ENCODE results near the gene C10orf71. TPM values are rescaled to one million over a fixed set of nuclear protein-coding genes. Genes with fewer than 3 reads are reported as not detected.

Gene C10orf71
- total RNA-seq, 1 experiment from 2014 or later, result not detected

GRCh38 chr10:49288341-49289065, 10.5 kb upstream of the C10orf71 start:
- Histone ChIP-seq H3K36me3 (ENCODE audit: control insufficient read depth in 1 of 2, insufficient read depth in 2 of 2, low read length in 2 of 2) (no peaks in the 10 kb centered on the region), H3K27ac (ENCODE audit: low read depth, low read length) (no peak overlapping the region), H2AFZ (ENCODE audit: low read depth, low read length, poor library complexity, severe bottlenecking) (no peak overlapping the region), H3K4me3 (replicated peaks in 1 of 2; ENCODE audit: low read depth in 1 of 2, low read length in 2 of 2) (no peak overlapping the region), H3K79me2 (ENCODE audit: insufficient read depth, low read length) (no peaks in the 10 kb centered on the region), H3K4me2 (ENCODE audit: low read length) (no peak overlapping the region), H3K9me3 (ENCODE audit: control insufficient read depth in 1 of 2, insufficient read depth in 1 of 2, low read depth in 1 of 2, low read length in 2 of 2) (no peaks in the 10 kb centered on the region), H3K9ac (ENCODE audit: low read length) (no peak overlapping the region), H3K9me2 (ENCODE audit: insufficient read depth) (no peaks in the 10 kb centered on the region), H3K4me1 (ENCODE audit: control insufficient read depth in 1 of 2, insufficient read depth in 2 of 2, low read length in 2 of 2) (no peaks in the 10 kb centered on the region), H4K20me1 (ENCODE audit: insufficient read depth) (no peaks in the 10 kb centered on the region), H3K27me3 (ENCODE audit: insufficient read depth, low read length) (peaks cover 17% of the 10 kb centered on the region; the same call in 1 of the 2 replicates)
- ATAC-seq (no peak), DNase-seq (ENCODE audit: low read depth, low spot score) (no peak)
- no TSS peak for BruUV-seq (replicated peaks)
- ChIA-PET POLR2A (no interaction called here), RAD21 (ENCODE audit: low non-redundant PET in 1 of 2, low total read pairs in 2 of 2, uncharacterized antibody in 2 of 2, unreplicated experiment in 2 of 2) (no interaction called here), CTCF (no interaction called here)
- TF ChIP-seq EZH2phosphoT487 (IDR thresholded peaks at IDR 0.05; ENCODE audit: borderline replicate concordance), result no peak
- intact Hi-C loops (cut with micrococcal nuclease), result no loop called here

GRCh38 chr10:49289480-49289879, 9.5 kb upstream of the C10orf71 start:
- Histone ChIP-seq H3K4me1 (ENCODE audit: control insufficient read depth in 1 of 2, insufficient read depth in 2 of 2, low read length in 2 of 2) (no peaks in the 10 kb centered on the region), H4K20me1 (ENCODE audit: insufficient read depth) (no peaks in the 10 kb centered on the region), H2AFZ (ENCODE audit: low read depth, low read length, poor library complexity, severe bottlenecking) (no peak overlapping the region), H3K4me2 (ENCODE audit: low read length) (no peak overlapping the region), H3K9ac (ENCODE audit: low read length) (no peak overlapping the region), H3K9me3 (ENCODE audit: control insufficient read depth in 1 of 2, insufficient read depth in 1 of 2, low read depth in 1 of 2, low read length in 2 of 2) (no peaks in the 10 kb centered on the region), H3K9me2 (ENCODE audit: insufficient read depth) (no peaks in the 10 kb centered on the region), H3K36me3 (ENCODE audit: control insufficient read depth in 1 of 2, insufficient read depth in 2 of 2, low read length in 2 of 2) (no peaks in the 10 kb centered on the region), H3K27me3 (ENCODE audit: insufficient read depth, low read length) (peaks cover 17% of the 10 kb centered on the region; the same call in 1 of the 2 replicates), H3K27ac (ENCODE audit: low read depth, low read length) (no peak overlapping the region), H3K4me3 (replicated peaks in 1 of 2; ENCODE audit: low read depth in 1 of 2, low read length in 2 of 2) (no peak overlapping the region), H3K79me2 (ENCODE audit: insufficient read depth, low read length) (no peaks in the 10 kb centered on the region)
- TF ChIP-seq CEBPB (IDR thresholded peaks at IDR 0.05; ENCODE audit: low read depth), result no peak
- TF ChIP-seq JUND (IDR thresholded peaks at IDR 0.05), result no peak
- TF ChIP-seq ZFX (IDR thresholded peaks at IDR 0.05), result no peak
- no peak for TF ChIP-seq SRF (IDR thresholded peaks at IDR 0.05; ENCODE audit: low read depth)
- TF ChIP-seq POLR2A (IDR thresholded peaks at IDR 0.05; ENCODE audit: borderline replicate concordance, extremely low read depth, insufficient read depth, insufficient read length), result no peak
- no peak for TF ChIP-seq EZH2 (IDR thresholded peaks at IDR 0.05)
- TF ChIP-seq, protein P1, sequence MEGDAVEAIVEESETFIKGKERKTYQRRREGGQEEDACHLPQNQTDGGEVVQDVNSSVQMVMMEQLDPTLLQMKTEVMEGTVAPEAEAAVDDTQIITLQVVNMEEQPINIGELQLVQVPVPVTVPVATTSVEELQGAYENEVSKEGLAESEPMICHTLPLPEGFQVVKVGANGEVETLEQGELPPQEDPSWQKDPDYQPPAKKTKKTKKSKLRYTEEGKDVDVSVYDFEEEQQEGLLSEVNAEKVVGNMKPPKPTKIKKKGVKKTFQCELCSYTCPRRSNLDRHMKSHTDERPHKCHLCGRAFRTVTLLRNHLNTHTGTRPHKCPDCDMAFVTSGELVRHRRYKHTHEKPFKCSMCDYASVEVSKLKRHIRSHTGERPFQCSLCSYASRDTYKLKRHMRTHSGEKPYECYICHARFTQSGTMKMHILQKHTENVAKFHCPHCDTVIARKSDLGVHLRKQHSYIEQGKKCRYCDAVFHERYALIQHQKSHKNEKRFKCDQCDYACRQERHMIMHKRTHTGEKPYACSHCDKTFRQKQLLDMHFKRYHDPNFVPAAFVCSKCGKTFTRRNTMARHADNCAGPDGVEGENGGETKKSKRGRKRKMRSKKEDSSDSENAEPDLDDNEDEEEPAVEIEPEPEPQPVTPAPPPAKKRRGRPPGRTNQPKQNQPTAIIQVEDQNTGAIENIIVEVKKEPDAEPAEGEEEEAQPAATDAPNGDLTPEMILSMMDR (IDR thresholded peaks at IDR 0.05 in 2 of 3, conservative IDR thresholded peaks at IDR 0.05 in 1 of 3; ENCODE audit: borderline replicate concordance in 1 of 3, insufficient read depth in 1 of 3, low read depth in 2 of 3, low read length in 2 of 3), result no peak
- TF ChIP-seq SP1 (IDR thresholded peaks at IDR 0.05; ENCODE audit: low read depth), result no peak
- TF ChIP-seq, protein P2, sequence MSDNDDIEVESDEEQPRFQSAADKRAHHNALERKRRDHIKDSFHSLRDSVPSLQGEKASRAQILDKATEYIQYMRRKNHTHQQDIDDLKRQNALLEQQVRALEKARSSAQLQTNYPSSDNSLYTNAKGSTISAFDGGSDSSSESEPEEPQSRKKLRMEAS (IDR thresholded peaks at IDR 0.05), result no peak
- no peak for TF ChIP-seq ZNF274 (IDR thresholded peaks at IDR 0.05; ENCODE audit: low read depth, low read length)
- TF ChIP-seq RAD21 (IDR thresholded peaks at IDR 0.05; ENCODE audit: low read depth), result no peak
- TF ChIP-seq FOSL1 (IDR thresholded peaks at IDR 0.05; ENCODE audit: low read depth), result no peak
- no peak for TF ChIP-seq EZH2phosphoT487 (IDR thresholded peaks at IDR 0.05; ENCODE audit: borderline replicate concordance)
- no peak for TF ChIP-seq YY1 (IDR thresholded peaks at IDR 0.05; ENCODE audit: extremely low read depth, insufficient replicate concordance, low read depth, low read length)
- TF ChIP-seq, protein P3, sequence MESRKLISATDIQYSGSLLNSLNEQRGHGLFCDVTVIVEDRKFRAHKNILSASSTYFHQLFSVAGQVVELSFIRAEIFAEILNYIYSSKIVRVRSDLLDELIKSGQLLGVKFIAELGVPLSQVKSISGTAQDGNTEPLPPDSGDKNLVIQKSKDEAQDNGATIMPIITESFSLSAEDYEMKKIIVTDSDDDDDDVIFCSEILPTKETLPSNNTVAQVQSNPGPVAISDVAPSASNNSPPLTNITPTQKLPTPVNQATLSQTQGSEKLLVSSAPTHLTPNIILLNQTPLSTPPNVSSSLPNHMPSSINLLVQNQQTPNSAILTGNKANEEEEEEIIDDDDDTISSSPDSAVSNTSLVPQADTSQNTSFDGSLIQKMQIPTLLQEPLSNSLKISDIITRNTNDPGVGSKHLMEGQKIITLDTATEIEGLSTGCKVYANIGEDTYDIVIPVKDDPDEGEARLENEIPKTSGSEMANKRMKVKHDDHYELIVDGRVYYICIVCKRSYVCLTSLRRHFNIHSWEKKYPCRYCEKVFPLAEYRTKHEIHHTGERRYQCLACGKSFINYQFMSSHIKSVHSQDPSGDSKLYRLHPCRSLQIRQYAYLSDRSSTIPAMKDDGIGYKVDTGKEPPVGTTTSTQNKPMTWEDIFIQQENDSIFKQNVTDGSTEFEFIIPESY (IDR thresholded peaks at IDR 0.05; ENCODE audit: extremely low read depth, insufficient replicate concordance, low read length), result no peak
- TF ChIP-seq POLR2AphosphoS5 (IDR thresholded peaks at IDR 0.05; ENCODE audit: low read depth, low read length), result no peak
- TF ChIP-seq CBX3 (IDR thresholded peaks at IDR 0.05; ENCODE audit: low read depth), result no peak
- DNase-seq (ENCODE audit: low read depth, low spot score), result no peak
- no peak for ATAC-seq
- POLR2A ChIA-PET, result no interaction called here
- BruUV-seq (replicated peaks), result no TSS peak
- intact Hi-C loops (cut with micrococcal nuclease), result no loop called here
- CTCF ChIA-PET, result no interaction called here
- RAD21 ChIA-PET (ENCODE audit: low non-redundant PET in 1 of 2, low total read pairs in 2 of 2, uncharacterized antibody in 2 of 2, unreplicated experiment in 2 of 2), result no interaction called here

All from HCT116 (cell line).